Kidney capillary endothelial cell (primary cell): Measurements from ENCODE around the gene TMEM252.
A peak's percentile ranks its signal among the peaks of the same experiment; 100 is the strongest.

Experiments
- DNase-seq: peaks from one replicate; pipeline ENCODE4 v3.0.0-alpha.2; 2018; ENCODE audit warnings: low spot score

Gene TMEM252, protein sequence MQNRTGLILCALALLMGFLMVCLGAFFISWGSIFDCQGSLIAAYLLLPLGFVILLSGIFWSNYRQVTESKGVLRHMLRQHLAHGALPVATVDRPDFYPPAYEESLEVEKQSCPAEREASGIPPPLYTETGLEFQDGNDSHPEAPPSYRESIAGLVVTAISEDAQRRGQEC

DNA sequence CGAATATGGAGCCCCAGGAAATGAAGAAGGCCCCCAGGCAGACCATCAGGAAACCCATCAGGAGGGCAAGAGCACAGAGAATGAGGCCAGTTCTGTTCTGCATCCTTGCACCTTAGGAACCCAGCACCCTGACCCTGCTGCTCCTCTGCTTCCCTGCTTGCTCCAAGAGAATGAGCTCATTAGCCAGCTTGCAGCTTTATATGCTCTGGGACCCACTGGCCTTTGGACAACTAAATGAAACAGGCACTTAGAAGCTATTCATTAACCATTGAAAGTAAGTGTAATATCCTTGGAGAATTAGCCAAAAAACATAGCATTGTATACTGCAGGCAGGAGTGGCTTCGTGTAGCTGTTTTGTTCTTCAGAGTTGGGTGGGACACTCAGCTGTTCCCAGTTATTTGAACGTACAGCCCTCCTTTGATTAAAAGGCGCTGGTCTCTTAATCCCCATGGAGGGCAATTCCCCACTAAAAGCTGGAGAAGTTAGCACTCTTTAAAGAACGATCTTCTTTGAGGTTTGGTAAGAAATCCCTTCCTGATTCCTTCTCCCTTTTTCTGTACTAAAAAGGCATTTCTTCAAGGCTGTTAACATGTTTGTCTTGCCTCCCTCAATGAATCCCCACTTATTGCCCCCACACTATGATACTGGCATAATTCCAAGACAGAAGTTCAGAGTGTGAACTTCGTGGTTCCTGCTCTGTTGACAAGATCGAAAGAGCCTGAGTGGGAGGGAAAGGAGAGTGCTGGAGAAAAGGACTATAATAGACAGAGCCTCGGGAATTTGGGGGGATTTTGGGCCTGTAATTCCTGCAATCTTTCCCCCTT is at the start of gene TMEM252:
Gene TMEM252 (minus strand): TSS at position 172 of the 824 bp plus-strand sequence. CDS start 69 bp downstream, at position 103.
- no peak for DNase-seq

- DNase-seq, result no peak
These were observed 44.5 kb upstream of the TMEM252 start for GRCh38 chr9:68585034-68585761.

DNA sequence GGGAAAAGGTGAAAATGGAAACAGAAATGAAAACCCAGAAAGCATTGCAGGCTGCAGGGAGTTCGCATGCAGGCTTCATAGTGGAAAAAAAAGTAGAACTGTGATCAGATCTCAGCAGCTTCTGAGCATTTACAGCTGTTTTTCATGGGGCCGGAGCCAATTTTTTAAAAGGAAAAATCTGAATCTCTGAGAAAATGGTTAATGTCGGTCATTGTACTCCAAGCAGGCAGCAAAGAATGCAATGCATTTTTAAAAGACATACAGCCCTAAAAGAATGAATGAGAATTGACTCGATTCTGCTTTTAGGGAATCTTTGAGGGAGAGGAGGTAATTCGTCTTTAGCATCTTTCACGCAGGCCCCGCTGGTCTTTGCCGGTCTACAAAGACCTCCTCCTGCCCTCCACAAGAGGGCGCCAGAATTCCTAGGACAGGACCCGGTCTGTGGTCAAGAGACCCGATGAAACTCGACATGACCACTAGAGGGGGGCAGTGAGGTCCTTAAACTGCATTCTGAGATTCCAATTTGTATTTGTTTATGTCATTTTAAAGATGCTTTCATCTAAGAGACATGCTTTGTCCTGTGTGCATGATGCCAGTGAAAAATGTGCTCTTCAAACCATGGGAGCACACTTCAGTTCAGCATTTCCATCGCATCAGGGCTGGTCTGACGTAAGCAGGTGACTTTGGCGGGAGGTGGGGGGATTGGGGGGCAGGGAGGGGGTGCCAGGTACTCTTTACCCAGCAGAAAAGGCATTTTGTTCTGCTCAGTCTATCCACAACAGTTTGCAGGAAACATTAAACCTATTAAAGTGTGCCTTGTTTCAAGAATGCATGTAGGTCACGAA is 43.7 kb upstream of the TMEM252 start:
- DNase-seq, result peak; percentile 90

- no peak for DNase-seq
These were observed 41.0 kb upstream of the TMEM252 start for GRCh38 chr9:68581696-68582095.

- no peak for DNase-seq
These were observed 37.3 kb upstream of the TMEM252 start for GRCh38 chr9:68577774-68578591.

DNA sequence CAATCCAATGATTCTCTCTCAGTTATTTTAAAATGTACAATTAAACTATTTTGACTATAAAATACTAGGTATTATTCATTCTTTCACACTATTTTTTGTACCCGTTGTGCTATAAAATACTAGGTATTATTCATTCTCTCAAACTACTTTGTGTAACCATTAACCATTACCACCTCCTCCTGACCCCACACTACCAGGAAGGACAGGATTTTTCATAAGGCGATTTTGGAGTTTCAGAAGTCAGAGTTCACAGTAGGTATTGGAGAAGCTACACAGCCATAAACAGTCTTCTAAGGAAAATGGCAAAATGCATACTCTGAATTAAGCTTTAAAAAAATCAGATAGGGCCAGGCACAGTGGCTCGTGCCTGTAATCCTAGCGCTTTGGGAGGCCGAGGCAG is 35.1 kb upstream of the TMEM252 start:
- DNase-seq, result no peak

DNA sequence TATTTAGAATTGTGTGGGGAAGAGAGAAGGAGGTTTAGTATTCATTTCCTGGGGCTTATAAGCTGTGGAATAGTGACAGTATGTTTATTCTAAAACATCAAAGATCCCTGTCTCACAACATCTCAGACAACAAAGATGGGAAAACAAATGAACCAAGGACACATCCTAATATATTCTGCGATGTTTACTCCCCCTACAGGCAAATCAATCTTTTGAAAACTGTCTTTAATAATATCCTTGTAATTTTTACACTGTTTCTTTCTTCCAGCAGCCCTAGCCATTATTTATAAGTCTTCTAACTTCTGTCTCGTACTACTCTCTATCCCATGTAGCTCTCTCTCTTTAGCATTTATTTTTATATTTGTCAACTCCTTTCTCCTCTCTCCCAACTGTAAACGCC is 33.5 kb upstream of the TMEM252 start:
- no peak for DNase-seq

- no peak for DNase-seq
These were observed 26.9 kb upstream of the TMEM252 start for GRCh38 chr9:68567565-68567964.

DNA sequence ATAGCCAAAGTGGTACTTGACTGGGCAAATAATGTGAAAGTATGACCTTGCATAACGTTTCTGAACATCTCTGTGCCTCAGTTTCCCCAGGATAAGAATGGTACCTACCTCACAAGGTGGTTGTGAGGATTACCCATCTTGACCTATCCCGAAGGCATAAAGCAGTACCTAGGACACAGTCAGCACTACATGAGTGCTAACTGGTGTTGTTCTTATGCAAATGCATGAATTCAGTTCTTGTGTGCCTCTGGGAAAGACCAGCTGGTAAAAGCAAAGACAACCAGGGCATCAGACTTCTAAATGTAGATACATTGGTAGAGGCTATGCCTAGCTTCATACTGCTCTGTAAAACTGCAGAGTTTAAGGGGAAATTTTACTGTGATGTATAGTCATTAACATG is 21.8 kb upstream of the TMEM252 start:
- DNase-seq, result no peak

- no peak for DNase-seq
These were observed 19.6 kb upstream of the TMEM252 start for GRCh38 chr9:68560071-68560844.

- no peak for DNase-seq
These were observed 17.9 kb upstream of the TMEM252 start for GRCh38 chr9:68558545-68558944.

GRCh38 chr9:68555437-68556150 is 14.9 kb upstream of the TMEM252 start:
- no peak for DNase-seq

GRCh38 chr9:68552700-68553476 is 12.2 kb upstream of the TMEM252 start:
- no peak for DNase-seq

GRCh38 chr9:68551191-68551590 is 10.5 kb upstream of the TMEM252 start:
- no peak for DNase-seq

- DNase-seq, result no peak
These were observed 7.6 kb upstream of the TMEM252 start for GRCh38 chr9:68548241-68548640.

GRCh38 chr9:68547417-68547816 is 6.7 kb upstream of the TMEM252 start:
- DNase-seq, result no peak

GRCh38 chr9:68546596-68547390 is 6.1 kb upstream of the TMEM252 start:
- no peak for DNase-seq
